Regular cardiac myocyte (primary cell): ENCODE data around the gene CPEB4. TPM values are rescaled to one million over a fixed set of nuclear protein-coding genes. Genes with fewer than 3 reads are reported as not detected.

ENCODE experiments used
- total RNA-seq: library from RNA; depleted of rRNA; stranded (reverse); fragments of >200 nt; gene quantifications from 2 replicates; pipeline ENCODE4 v1.2.3, GENCODE V29; 2014

The CPEB4 gene
- 23.0 and 23.7 TPM in 2 replicates for total RNA-seq

DNA sequence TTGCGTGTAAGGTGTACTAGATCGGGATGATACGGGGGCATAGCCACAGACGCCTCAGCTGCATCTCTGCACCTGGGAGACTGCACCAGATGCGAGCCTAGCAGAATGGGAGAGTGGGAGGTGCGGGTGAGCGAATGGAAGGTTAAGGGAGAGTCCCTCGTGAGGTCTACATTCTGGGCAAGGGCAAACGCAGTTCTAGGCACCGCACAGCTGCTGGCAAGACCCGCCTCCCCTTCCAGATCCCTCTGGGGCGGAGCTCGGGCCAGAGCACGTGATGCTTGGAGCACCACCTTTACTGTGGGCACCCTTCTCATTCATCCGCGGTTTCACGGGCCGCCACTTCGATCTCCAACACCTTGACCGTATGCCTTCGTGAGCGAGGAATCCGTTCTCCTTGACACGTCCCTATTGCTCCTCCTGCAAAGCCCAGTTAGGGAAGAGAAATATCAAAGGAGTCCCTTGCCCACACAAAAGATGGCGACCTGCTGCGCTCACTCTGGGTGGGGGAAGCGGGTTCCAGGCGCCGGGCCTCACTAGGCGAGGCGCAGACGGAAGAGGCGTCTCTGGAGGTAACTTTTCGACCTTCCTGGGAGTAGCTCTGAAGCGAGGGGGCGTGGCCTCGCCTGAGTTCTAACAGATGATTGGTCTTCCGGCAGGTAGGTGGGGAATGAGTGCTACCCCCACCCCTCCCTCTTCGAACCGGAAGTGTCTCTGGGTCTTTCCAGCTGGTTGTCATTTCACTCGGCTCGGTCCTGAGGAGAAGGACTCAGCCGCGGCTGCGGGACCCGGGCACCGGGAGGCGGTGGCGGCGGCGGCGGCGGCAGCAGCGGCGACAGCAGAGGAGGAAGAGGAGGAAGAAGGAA is at the start of gene CPEB4:
Gene CPEB4, plus strand, starts transcription at position 740 of the 863 bp plus-strand sequence. CDS start 1,385 bp downstream, outside the sequence.

GRCh38 chr5:173988554-173989431 is 100.6 kb downstream of the CPEB4 start, which contains the start of gene C5orf47:
Gene C5orf47, plus strand, starts transcription at chr5:173989170. Its CDS starts 94 bp downstream, at chr5:173989264.

Other genes starting within 250 kb of the CPEB4 start
- gene C5orf47, start 100.8 kb downstream of the CPEB4 start, total RNA-seq, result not detected in 2 replicates
- gene NSG2, start 157.4 kb downstream of the CPEB4 start, total RNA-seq, result under 0.01 TPM in 1 of 2 replicates, not detected in the other